Mammary epithelial cell (primary cell): Measurements from ENCODE around the gene PAK1.

ENCODE experiments used
- EZH2 ChIP-seq: IDR thresholded peaks from 2 replicates; pipeline ENCODE4 v1.6.1; 2012; ENCODE audit warnings: low read length, inconsistent platforms, borderline replicate concordance
- TF ChIP-seq, protein P1 (sequence below), 2 donors: IDR thresholded peaks in 1 of 2; conservative IDR thresholded peaks in 1 of 2; 2 replicates each; pipeline ENCODE4 v1.5.1; 2011 to 2012; ENCODE audit warnings: inconsistent platforms in 2 of 2, low read length in 2 of 2, mild to moderate bottlenecking in 2 of 2, control low read depth in 1 of 2, low read depth in 1 of 2; ENCODE audit not compliant: insufficient read depth in 1 of 2; ENCODE audit errors: extremely low read depth in 1 of 2

GRCh38 chr11:77384571-77384970, 89.3 kb downstream of the PAK1 start:
- TF ChIP-seq, protein P1, sequence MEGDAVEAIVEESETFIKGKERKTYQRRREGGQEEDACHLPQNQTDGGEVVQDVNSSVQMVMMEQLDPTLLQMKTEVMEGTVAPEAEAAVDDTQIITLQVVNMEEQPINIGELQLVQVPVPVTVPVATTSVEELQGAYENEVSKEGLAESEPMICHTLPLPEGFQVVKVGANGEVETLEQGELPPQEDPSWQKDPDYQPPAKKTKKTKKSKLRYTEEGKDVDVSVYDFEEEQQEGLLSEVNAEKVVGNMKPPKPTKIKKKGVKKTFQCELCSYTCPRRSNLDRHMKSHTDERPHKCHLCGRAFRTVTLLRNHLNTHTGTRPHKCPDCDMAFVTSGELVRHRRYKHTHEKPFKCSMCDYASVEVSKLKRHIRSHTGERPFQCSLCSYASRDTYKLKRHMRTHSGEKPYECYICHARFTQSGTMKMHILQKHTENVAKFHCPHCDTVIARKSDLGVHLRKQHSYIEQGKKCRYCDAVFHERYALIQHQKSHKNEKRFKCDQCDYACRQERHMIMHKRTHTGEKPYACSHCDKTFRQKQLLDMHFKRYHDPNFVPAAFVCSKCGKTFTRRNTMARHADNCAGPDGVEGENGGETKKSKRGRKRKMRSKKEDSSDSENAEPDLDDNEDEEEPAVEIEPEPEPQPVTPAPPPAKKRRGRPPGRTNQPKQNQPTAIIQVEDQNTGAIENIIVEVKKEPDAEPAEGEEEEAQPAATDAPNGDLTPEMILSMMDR (conservative IDR thresholded peaks at IDR 0.05 in 1 of 2, IDR thresholded peaks at IDR 0.05 in 1 of 2; ENCODE audit: extremely low read depth in 1 of 2, insufficient read depth in 1 of 2, low read depth in 1 of 2, low read length in 2 of 2), result no peak
- no peak for TF ChIP-seq EZH2
